Stomach (tissue), 9 donors: ENCODE measurements around the gene EHD3. TPM values are rescaled to one million over a fixed set of nuclear protein-coding genes. Genes with fewer than 3 reads are reported as not detected.

Experiments used
- DNase-seq, 2 donors: peaks; one replicate each; pipeline versions ENCODE4 v3.0.0 to v3.0.0-alpha.2; 2013 to 2019
- H3K27ac ChIP-seq, 5 donors: fragments of 200-600 bp in 4 of 5; sonication (generic) in 4 of 5; one replicate each; pipeline ENCODE4 v1.5.1; 2013 to 2019; ENCODE audit warnings: mild to moderate bottlenecking in 1 of 5, moderate library complexity in 1 of 5
- H3K27me3 ChIP-seq, 3 donors: fragments of 200-600 bp; sonication (generic); one replicate each; pipeline ENCODE4 v1.5.1; 2017 to 2019; ENCODE audit warnings: mixed run types in 1 of 3
- H3K36me3 ChIP-seq, 4 donors: fragments of 200-600 bp; sonication (generic); 1 replicate in 3 of 4; 2 replicates in 1 of 4; pipeline ENCODE4 v1.5.1; 2016 to 2019
- H3K4me1 ChIP-seq, 4 donors: fragments of 200-600 bp; sonication (generic); one replicate each; pipeline ENCODE4 v1.5.1; 2016 to 2019
- H3K4me3 ChIP-seq, 4 donors: fragments of 200-600 bp; sonication (generic) in 3 of 4; one replicate each; pipeline ENCODE4 v1.5.1; 2016 to 2019; ENCODE audit warnings: mild to moderate bottlenecking in 1 of 4
- H3K9me3 ChIP-seq, 4 donors: fragments of 200-600 bp; sonication (generic); one replicate each; pipeline ENCODE4 v1.5.1; 2016 to 2019
- EP300 ChIP-seq: sonication (generic); formaldehyde crosslinking; IDR thresholded peaks from one replicate; pipeline ENCODE4 v1.6.1; 2017; ENCODE audit warnings: antibody characterized with exemption
- POLR2A ChIP-seq, 4 donors: fragments of 450-650 bp; IDR thresholded peaks; one replicate each; pipeline ENCODE4 v1.6.1; 2016; ENCODE audit warnings: antibody characterized with exemption in 4 of 4, control low read depth in 2 of 4, mild to moderate bottlenecking in 1 of 4, moderate library complexity in 1 of 4
- POLR2AphosphoS5 ChIP-seq, 3 donors: sonication (generic); formaldehyde crosslinking; IDR thresholded peaks; one replicate each; pipeline ENCODE4 v1.6.1; 2016; ENCODE audit warnings: antibody characterized with exemption in 3 of 3
- WGBS, 5 donors: extraction: QIAGEN DNeasy Blood & Tissue Kit in 3 of 5; methylation state at CpG; one replicate each; pipeline versions ENCODE4 v1.1.5 to v1.1.7; 2013 to 2018; 5-methylcytosine and 5-hydroxymethylcytosine counted together
- intact Hi-C: fragments of 100-400 bp; cut with DNase I; formaldehyde crosslinking; loops from one replicate; pipeline ENCODE4 v1.15.1; 2023; ENCODE audit warnings: low total_unique reads
- polyA plus RNA-seq, 3 donors: library from polyadenylated mRNA; stranded (reverse); fragments of 200-250 nt; gene quantifications; one replicate each; pipeline ENCODE4 v1.2.3, GENCODE V29; 2013
- total RNA-seq, 5 donors: library from RNA; depleted of rRNA; stranded (reverse); fragments of >200 nt; gene quantifications; one replicate each; pipeline versions ENCODE4 v1.1.0 to v1.2.3, GENCODE V29; 2014 to 2016
- TF ChIP-seq, protein P1 (sequence below), 7 experiments: fragments of 450-650 bp in 4 of 7; fragments of 200-600 bp in 3 of 7; sonication (generic) in 3 of 7; IDR thresholded peaks; one replicate each; pipeline ENCODE4 v1.5.1; 2016 to 2019; ENCODE audit warnings: antibody characterized with exemption in 7 of 7, control low read depth in 2 of 7, mild to moderate bottlenecking in 1 of 7
- donor health status: healthy with polysubstance abuse.
- donor health status: Bipolar disorder and iron deficiency.
- donor health status: healthy.

EHD3 gene
- total and polyA plus RNA-seq, 8 donors = 0.45 to 7.5 (median 3.6) TPM

DNA sequence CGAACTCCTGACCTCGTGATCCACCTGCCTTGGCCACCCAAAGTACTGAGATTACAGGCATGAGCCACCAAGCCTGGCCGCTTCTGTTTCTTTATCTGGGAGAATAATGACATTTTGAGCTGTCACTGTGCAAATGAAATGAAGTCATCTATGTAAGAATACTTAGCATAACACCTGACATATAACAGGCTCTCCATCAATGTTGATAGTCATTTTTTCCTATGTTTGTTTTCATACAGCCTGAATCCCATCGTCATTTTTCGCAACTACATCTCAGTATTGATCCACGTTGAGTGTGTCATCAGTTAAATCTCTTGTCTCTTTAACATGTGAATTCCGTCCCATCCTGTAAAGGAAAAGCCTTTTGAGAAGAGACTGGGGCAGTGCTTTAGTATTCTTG lies 10.2 kb upstream of the EHD3 start:
- no peak for DNase-seq
- WGBS, 5 donors = 84 to 92% (median 89%) methylated on average over 7 of the region's 7 CpGs
- Histone ChIP-seq H3K27me3 (peaks cover 0 to 32% (median 0%) of the 10 kb centered on the region in 3 donors), H3K27ac (no peak overlapping the region), H3K9me3 (no peaks in the 10 kb centered on the region), H3K36me3 (no peaks in the 10 kb centered on the region), H3K4me1 (peaks cover 0 to 4% (median 0%) of the 10 kb centered on the region in 4 donors), H3K4me3 (no peak overlapping the region)
- intact Hi-C loops = no loop called here
- TF ChIP-seq EP300 (no peak), POLR2A (IDR thresholded peaks at IDR 0.05) (no peak), POLR2AphosphoS5 (IDR thresholded peaks at IDR 0.05) (no peak)
- TF ChIP-seq, protein P1, sequence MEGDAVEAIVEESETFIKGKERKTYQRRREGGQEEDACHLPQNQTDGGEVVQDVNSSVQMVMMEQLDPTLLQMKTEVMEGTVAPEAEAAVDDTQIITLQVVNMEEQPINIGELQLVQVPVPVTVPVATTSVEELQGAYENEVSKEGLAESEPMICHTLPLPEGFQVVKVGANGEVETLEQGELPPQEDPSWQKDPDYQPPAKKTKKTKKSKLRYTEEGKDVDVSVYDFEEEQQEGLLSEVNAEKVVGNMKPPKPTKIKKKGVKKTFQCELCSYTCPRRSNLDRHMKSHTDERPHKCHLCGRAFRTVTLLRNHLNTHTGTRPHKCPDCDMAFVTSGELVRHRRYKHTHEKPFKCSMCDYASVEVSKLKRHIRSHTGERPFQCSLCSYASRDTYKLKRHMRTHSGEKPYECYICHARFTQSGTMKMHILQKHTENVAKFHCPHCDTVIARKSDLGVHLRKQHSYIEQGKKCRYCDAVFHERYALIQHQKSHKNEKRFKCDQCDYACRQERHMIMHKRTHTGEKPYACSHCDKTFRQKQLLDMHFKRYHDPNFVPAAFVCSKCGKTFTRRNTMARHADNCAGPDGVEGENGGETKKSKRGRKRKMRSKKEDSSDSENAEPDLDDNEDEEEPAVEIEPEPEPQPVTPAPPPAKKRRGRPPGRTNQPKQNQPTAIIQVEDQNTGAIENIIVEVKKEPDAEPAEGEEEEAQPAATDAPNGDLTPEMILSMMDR (IDR thresholded peaks at IDR 0.05) = no peak

DNA sequence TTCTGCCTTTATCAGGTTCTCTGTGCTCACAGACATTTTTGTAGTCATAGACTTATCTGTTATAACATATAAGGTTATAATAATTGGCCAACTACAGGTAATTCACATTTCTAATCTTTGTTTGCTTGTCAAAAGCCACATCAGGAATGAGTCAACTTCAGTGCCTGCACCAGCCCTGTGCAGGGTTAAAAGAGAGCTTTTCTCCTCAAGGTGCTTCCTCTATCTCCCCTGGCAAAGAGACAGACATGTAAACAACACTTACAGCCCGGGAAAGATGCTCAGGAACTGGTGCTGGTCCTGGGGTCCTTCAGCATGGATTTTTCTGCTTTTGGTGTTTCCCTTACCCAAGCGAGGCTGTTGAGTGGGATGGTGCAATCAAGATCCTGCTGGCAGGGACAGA lies 7.7 kb upstream of the EHD3 start:
- 15 to 47% (median 30%) methylated on average over 2 of the region's 2 CpGs for WGBS, 5 donors
- peaks cover 0 to 22% (median 0%) of the 10 kb centered on the region in 3 donors for H3K27me3 ChIP-seq
- TF ChIP-seq POLR2A (IDR thresholded peaks at IDR 0.05) (no peak), POLR2AphosphoS5 (IDR thresholded peaks at IDR 0.05) (no peak), EP300 (no peak)
- TF ChIP-seq, protein P1 (IDR thresholded peaks at IDR 0.05) = no peak
- no peaks in the 10 kb centered on the region for H3K4me1 ChIP-seq
- DNase-seq = no peak
- H3K9me3 ChIP-seq = no peaks in the 10 kb centered on the region
- H3K4me3 ChIP-seq = no peak overlapping the region
- no peak overlapping the region for H3K27ac ChIP-seq
- no peaks in the 10 kb centered on the region for H3K36me3 ChIP-seq
- intact Hi-C loops = no loop called here

DNA sequence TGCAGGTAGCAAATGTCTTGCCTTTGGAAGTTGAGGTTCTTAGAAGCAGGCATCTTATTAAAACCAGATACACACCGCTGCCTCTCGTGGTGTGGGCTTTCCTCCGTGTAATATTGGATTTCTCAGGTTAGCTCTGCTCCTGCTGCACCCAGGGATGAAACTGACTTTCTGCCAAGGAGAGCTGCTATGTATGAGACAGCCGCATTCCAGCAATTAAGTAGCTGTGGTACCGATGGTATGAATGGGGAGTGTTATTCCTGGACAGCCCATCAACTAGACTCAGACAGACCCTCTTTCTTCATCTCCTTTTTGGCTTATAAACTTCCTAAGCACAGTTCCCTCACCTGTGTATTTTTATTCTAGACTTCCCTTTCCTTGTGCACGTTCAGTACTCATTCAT lies 6.8 kb upstream of the EHD3 start:
- no peak overlapping the region for H3K4me3 ChIP-seq
- H3K9me3 ChIP-seq = no peaks in the 10 kb centered on the region
- WGBS, 5 donors = 73 to 80% (median 76%) methylated on average over 6 of the region's 6 CpGs
- H3K27ac ChIP-seq = no peak overlapping the region
- H3K4me1 ChIP-seq = no peaks in the 10 kb centered on the region
- H3K36me3 ChIP-seq = no peaks in the 10 kb centered on the region
- H3K27me3 ChIP-seq = peaks cover 0 to 29% (median 0%) of the 10 kb centered on the region in 3 donors
- TF ChIP-seq, protein P1 (IDR thresholded peaks at IDR 0.05) = no peak
- TF ChIP-seq POLR2A (IDR thresholded peaks at IDR 0.05) (no peak), EP300 (no peak), POLR2AphosphoS5 (IDR thresholded peaks at IDR 0.05) (no peak)
- intact Hi-C loops = no loop called here
- no peak for DNase-seq

DNA sequence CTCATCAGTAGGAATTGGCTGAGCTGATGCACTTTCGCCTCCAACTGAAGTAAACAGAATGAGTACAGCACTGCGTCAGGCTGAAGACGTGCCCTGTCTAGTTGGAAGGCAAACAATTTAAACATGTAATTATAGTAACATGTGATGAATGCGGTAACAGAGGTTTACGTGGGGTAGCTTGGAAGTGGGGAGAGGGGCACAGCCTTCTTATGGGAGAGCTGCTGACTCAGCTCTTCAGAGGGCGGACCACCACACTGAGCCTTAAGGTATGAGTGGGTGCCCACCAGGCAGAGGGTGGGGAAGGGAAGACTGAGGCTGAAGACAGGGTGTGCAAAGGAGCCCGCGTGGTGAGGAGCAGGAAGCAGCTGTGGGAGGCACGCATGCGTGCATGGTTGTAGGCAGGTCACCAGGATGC lies 6.2 kb upstream of the EHD3 start:
- no peaks in the 10 kb centered on the region for H3K9me3 ChIP-seq
- peaks cover 0 to 29% (median 0%) of the 10 kb centered on the region in 3 donors for H3K27me3 ChIP-seq
- H3K4me1 ChIP-seq = no peaks in the 10 kb centered on the region
- intact Hi-C loops = no loop called here
- WGBS, 5 donors = 70 to 78% (median 75%) methylated on average over 9 to 10 of the region's 10 CpGs
- no peak overlapping the region for H3K27ac ChIP-seq
- H3K4me3 ChIP-seq = no peak overlapping the region
- H3K36me3 ChIP-seq = no peaks in the 10 kb centered on the region
- TF ChIP-seq, protein P1 (IDR thresholded peaks at IDR 0.05) = no peak
- no peak for TF ChIP-seq POLR2AphosphoS5 (IDR thresholded peaks at IDR 0.05)
- no peak for TF ChIP-seq POLR2A (IDR thresholded peaks at IDR 0.05)
- no peak for TF ChIP-seq EP300
- DNase-seq = peak in 1 of 2 donors; percentile 36
